ENCODE measurements around the gene VPS35L.

The VPS35L gene

DNA sequence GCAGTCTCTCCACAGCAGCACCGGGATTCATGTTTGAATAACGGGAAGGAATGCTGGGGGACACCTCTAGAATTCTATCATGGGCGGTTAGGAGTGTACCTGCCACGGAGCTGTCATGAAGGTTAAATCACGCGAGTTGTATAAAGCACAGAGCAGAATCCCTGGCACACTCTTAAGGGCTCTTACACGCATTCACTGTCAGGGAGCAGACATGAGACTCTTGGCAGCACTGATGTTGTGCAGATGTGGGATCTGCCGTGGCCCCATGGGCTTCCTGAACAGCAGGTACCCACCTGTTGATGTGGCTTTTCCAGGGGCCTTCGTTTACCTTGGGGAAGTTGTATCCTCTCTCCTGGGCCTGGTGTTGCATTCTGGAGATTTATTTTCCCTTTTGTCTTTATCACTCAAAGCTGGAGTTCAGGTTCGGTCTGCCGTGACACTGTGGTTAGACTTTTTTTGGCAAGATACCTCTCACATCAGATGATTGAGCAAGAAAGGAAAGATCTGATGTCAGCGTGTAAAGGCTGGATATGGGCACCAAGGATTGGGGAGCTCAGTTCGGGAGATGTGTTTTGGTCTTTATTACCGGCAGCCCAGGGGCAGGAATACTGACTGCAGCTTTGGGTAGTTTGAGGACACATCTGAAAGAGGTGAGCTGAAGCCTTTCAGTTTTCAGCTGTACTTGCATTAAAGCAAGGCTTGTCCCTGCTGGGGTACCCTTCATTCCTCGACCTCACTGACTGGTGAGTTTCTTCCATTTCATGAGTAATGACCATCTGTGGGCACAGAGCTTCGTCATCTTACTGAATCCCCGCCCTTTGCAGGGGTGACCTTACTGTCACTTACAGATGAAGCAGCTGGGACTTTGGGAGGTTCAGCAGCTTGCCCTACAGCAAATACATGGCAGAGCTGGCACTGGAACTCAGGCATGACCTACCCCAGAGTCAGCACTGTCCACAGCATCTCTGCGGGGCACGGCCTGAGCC is 143.3 kb downstream of the VPS35L start:
- H3K4me3 ChIP-seq (ENCODE audit: low read depth, low read length), result no peak overlapping the region
- TF ChIP-seq, protein P1, sequence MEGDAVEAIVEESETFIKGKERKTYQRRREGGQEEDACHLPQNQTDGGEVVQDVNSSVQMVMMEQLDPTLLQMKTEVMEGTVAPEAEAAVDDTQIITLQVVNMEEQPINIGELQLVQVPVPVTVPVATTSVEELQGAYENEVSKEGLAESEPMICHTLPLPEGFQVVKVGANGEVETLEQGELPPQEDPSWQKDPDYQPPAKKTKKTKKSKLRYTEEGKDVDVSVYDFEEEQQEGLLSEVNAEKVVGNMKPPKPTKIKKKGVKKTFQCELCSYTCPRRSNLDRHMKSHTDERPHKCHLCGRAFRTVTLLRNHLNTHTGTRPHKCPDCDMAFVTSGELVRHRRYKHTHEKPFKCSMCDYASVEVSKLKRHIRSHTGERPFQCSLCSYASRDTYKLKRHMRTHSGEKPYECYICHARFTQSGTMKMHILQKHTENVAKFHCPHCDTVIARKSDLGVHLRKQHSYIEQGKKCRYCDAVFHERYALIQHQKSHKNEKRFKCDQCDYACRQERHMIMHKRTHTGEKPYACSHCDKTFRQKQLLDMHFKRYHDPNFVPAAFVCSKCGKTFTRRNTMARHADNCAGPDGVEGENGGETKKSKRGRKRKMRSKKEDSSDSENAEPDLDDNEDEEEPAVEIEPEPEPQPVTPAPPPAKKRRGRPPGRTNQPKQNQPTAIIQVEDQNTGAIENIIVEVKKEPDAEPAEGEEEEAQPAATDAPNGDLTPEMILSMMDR (IDR thresholded peaks at IDR 0.05; ENCODE audit: low read depth, low read length, missing control alignments), result no peak
- DNase-seq (ENCODE audit: low read depth), result peak; percentile 29
- in situ Hi-C loops (cut with HindIII; ENCODE audit: low sequenced_read_pairs), result no loop called here

DNA sequence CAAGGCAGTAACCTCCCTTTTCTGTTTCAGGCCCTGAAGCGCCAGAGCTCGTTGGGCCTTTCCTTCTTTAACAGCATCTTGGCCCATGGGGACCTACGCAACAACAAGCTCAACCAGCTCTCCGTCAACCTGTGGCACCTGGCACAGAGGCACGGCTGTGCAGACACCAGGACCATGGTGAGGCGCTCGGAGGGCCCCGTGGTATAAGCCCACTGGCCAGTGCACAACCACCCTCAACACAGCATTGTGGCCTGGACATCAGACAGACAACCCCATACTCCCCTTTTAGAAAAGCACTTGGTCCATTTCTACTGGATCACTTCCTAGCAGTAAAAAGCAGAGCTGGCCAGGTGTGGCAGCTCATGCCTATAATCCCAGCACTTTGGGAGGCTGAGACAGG is 144.0 kb downstream of the VPS35L start:
- DNase-seq (ENCODE audit: low read depth), result no peak
- TF ChIP-seq, protein P1 (IDR thresholded peaks at IDR 0.05; ENCODE audit: low read depth, low read length, missing control alignments), result no peak
- in situ Hi-C loops (cut with HindIII; ENCODE audit: low sequenced_read_pairs), result no loop called here

DNA sequence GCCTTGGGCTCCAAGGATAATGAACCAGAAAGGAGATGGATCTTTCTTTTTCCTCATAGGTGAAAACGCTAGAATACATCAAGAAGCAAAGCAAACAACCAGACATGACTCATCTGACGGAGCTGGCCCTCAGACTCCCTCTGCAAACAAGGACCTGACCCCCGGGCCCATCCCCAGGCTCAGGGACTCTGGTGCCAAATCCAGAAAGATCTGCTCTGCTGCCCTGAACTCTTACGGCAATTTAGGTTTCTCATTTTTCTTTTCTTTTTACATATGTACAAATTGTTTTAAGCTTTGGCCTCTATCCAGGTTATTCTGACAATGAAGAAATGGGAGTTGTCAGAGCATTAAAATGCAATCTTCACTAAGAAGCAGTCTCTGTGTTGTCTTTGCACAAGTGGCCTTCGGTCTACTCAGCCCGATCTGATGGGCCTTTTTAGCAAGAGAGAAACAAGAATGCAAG is 144.8 kb downstream of the VPS35L start:
- DNase-seq (ENCODE audit: low read depth), result peak; percentile 34
- in situ Hi-C loops (cut with HindIII; ENCODE audit: low sequenced_read_pairs), result no loop called here
- no peak overlapping the region for H3K4me3 ChIP-seq (ENCODE audit: low read depth, low read length)
- TF ChIP-seq, protein P1 (IDR thresholded peaks at IDR 0.05; ENCODE audit: low read depth, low read length, missing control alignments), result no peak

More for the DNA sequence above, 144.0 kb downstream of the VPS35L start:
- H3K4me3 ChIP-seq (ENCODE audit: low read depth, low read length), result no peak overlapping the region

DNA sequence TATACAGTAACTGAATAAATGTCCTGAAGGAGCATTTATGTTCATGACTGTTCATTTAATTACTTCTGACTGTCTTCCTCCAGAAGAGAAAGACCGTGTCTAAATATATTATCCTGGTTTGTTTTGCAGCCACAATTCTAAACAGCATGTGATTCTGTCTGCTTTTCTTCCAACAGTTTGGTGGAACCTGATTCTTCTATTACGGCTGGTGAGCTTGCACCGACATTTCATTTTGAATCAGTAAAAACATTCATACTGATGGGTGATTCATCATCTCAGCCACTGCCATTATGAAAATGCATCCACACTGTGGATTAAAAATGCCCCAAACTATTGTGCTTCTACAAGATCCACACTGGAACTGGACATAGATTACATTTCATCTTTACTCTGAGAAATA is 145.6 kb downstream of the VPS35L start:
- H3K4me3 ChIP-seq (ENCODE audit: low read depth, low read length), result no peak overlapping the region
- TF ChIP-seq, protein P1 (IDR thresholded peaks at IDR 0.05; ENCODE audit: low read depth, low read length, missing control alignments), result no peak
- peak; percentile 43 for DNase-seq (ENCODE audit: low read depth)
- in situ Hi-C loops (cut with HindIII; ENCODE audit: low sequenced_read_pairs), result no loop called here

DNA sequence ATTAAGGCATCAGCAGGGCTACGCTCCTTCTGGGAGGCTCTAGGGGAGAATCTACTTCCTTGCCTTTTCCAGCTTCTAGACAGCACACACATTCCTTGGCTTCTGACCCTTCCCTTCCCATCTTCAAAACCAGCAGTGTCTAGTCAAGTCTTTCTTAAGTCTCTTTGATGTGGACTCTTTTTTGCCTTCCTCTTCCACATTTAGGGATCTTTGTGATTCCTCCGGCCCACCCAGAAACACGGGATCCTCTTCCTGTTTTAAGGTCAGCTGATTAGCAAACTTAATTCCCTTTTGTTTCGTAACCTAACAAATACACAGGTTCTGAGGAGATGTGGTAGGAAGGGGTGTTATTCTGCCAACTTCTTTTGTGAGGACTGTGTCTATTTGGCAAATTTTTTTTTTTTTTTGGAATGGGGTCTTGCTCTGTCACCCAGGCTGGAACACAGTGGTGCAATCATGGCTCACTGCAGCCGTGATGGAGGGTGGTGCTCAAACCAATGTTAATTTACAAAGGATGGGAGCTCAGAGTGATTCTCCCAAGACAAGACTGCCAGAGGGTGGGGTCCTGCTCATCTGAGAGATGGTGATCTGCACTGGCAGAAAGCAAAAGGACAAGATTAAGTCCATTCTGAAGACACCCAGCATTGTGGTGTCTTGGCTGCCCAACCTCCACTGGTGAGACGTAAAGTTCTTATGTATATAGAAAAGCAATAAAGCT is 147.8 kb downstream of the VPS35L start:
- H3K4me3 ChIP-seq (ENCODE audit: low read depth, low read length), result no peak overlapping the region
- no peak for DNase-seq (ENCODE audit: low read depth)
- TF ChIP-seq, protein P1 (IDR thresholded peaks at IDR 0.05; ENCODE audit: low read depth, low read length, missing control alignments), result no peak
- in situ Hi-C loops (cut with HindIII; ENCODE audit: low sequenced_read_pairs), result no loop called here

DNA sequence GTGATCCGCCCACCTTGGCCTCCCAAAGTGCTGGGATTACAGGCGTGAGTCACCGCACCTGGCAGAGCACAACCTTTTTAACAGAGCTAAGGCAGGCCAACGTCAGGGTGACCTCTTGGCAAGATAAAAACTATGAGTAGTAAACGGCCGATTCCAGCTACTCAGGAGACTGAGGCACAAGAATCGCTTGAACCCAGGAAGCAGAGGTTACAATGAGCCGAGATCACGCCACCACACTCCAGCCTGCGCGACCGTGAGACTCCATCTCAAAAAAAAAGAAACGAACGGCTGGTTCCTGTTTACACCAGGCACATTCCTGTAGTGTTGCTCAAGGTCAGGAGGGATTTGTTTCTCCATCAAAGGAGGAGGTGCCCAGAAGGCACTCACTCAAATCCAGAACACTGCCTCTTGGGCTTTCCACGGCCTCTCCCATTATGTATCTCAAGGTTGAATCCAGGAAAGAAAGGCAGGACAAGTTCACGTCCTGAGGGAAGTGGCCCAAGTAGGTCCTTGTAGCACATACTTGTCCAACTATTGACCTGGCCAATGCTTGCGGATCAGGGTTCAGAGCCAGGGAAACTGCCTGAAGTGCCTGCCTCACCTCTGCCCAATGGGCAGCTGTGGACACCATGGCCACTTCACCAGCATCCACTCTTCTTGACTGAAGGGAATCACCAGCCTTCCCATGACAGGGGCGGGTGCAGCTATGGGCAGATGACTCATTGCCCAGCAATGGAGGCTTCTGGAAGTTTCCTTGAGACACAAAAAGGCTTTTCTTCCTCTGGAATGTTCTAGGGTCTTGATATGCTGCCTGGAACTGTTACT is 149.0 kb downstream of the VPS35L start:
- in situ Hi-C loops (cut with HindIII; ENCODE audit: low sequenced_read_pairs), result no loop called here
- H3K4me3 ChIP-seq (ENCODE audit: low read depth, low read length), result no peak overlapping the region
- TF ChIP-seq, protein P1 (IDR thresholded peaks at IDR 0.05; ENCODE audit: low read depth, low read length, missing control alignments), result no peak
- no peak for DNase-seq (ENCODE audit: low read depth)
